Measurements from ENCODE around the gene LDHAL6B.

DNA sequence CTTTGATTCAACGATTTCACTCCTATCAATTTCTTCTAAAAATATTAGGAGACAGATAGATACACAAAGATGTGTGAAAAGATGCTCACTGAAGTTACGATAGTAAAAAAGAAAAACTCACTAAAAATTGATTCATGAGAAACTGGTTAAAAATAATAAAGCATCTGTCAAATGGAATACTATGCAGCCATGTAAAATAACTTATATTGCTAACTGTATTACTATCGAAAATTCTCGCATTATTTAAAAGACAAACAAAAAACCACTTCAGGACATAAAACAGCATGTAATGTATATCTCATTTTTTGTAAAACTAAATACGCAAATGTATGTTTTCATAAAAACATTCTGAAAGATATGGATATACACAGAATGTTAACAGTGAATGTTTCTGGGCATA is 33.4 kb upstream of the LDHAL6B start:
- TF ChIP-seq CTCF (IDR thresholded peaks at IDR 0.05) = no peak
- no peak for TF ChIP-seq POLR2A (IDR thresholded peaks at IDR 0.05)
